ENCODE data around the gene SGSM2.

DNA sequence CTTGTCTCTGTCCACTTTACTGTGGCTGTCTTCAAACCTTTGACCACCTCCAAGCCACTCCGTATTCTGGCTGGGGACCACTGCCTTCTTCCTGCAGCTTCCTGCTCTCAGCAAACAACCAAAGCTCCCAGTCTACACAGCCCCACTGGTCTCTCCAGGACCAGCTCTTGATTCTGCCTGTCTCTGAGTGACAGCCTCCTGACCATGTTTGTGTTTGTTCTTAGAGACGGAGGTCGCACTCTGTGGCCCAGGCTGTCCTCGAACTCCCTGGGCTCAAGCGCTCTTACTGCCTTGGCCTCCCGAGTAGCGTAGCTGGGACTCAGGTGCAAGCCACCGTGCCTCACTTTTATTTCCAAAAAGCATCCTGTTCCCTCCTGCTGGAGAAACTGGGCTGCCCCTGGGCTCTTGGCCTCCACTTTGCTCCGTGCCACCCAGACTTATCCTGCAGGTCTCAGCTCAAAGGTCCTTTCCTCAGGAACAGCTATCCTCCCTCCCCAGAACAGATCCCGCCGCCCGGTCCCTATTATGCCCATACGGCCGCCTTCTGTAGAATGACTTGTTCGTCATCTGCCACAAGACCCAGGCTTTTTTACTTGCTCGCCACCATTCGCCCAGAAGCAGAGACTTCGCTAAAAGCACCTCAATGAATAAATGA lies 54.4 kb downstream of the SGSM2 start:
- TF ChIP-seq, protein P1, sequence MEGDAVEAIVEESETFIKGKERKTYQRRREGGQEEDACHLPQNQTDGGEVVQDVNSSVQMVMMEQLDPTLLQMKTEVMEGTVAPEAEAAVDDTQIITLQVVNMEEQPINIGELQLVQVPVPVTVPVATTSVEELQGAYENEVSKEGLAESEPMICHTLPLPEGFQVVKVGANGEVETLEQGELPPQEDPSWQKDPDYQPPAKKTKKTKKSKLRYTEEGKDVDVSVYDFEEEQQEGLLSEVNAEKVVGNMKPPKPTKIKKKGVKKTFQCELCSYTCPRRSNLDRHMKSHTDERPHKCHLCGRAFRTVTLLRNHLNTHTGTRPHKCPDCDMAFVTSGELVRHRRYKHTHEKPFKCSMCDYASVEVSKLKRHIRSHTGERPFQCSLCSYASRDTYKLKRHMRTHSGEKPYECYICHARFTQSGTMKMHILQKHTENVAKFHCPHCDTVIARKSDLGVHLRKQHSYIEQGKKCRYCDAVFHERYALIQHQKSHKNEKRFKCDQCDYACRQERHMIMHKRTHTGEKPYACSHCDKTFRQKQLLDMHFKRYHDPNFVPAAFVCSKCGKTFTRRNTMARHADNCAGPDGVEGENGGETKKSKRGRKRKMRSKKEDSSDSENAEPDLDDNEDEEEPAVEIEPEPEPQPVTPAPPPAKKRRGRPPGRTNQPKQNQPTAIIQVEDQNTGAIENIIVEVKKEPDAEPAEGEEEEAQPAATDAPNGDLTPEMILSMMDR (conservative IDR thresholded peaks at IDR 0.05; ENCODE audit: low read depth, low read length), result no peak
- TF ChIP-seq EZH2 (IDR thresholded peaks at IDR 0.05; ENCODE audit: low read length, unreplicated experiment), result no peak
- no peak for TF ChIP-seq EZH2phosphoT487 (IDR thresholded peaks at IDR 0.05; ENCODE audit: borderline replicate concordance, low read length)
